ENCODE measurements around the gene RGCC.
"Not testable (repeated sequence)": the region's sequence is repeated elsewhere in the genome, so short reads cannot be mapped to it uniquely, and the experiment has no call there.

Gene RGCC

GRCh38 chr13:41456768-41457588 is at the start of gene RGCC:
RGCC (plus strand) TSS chr13:41457550; CDS start chr13:41457708, 158 bp downstream.
- peak; percentile 42 for DNase-seq

- no peak for DNase-seq
Measured at GRCh38 chr13:41408121-41408520, 49.2 kb upstream of the RGCC start.

- DNase-seq: no peak
Measured at GRCh38 chr13:41408746-41409145, 48.6 kb upstream of the RGCC start.

GRCh38 chr13:41409611-41410010 is 47.7 kb upstream of the RGCC start:
- DNase-seq: no peak

GRCh38 chr13:41411060-41411459 is 46.3 kb upstream of the RGCC start:
- DNase-seq: no peak

- DNase-seq: no peak
Measured at GRCh38 chr13:41411522-41411921, 45.8 kb upstream of the RGCC start.

- DNase-seq: no peak
Measured at GRCh38 chr13:41413872-41414271, 43.5 kb upstream of the RGCC start.

- DNase-seq: no peak
Measured at GRCh38 chr13:41416276-41416675, 41.1 kb upstream of the RGCC start.

GRCh38 chr13:41418027-41418426 is 39.3 kb upstream of the RGCC start:
- DNase-seq: no peak

- DNase-seq: no peak
Measured at GRCh38 chr13:41418731-41419130, 38.6 kb upstream of the RGCC start.

- DNase-seq: no peak
Measured at GRCh38 chr13:41419206-41419605, 38.1 kb upstream of the RGCC start.

- no peak for DNase-seq
Measured at GRCh38 chr13:41420146-41420545, 37.2 kb upstream of the RGCC start.

- not testable (repeated sequence) for DNase-seq
Measured at GRCh38 chr13:41421330-41421729, 36.0 kb upstream of the RGCC start.

- DNase-seq: not testable (repeated sequence)
Measured at GRCh38 chr13:41421983-41422382, 35.4 kb upstream of the RGCC start.

- DNase-seq: not testable (repeated sequence)
Measured at GRCh38 chr13:41423259-41423658, 34.1 kb upstream of the RGCC start.

GRCh38 chr13:41424675-41425074 is 32.7 kb upstream of the RGCC start:
- not testable (repeated sequence) for DNase-seq

- no peak for DNase-seq
Measured at GRCh38 chr13:41426047-41426446, 31.3 kb upstream of the RGCC start.

- DNase-seq: no peak
Measured at GRCh38 chr13:41427666-41428065, 29.7 kb upstream of the RGCC start.

GRCh38 chr13:41428155-41428554 is 29.2 kb upstream of the RGCC start:
- no peak for DNase-seq

GRCh38 chr13:41434030-41434429 is 23.3 kb upstream of the RGCC start:
- not testable (repeated sequence) for DNase-seq

- no peak for DNase-seq
Measured at GRCh38 chr13:41434831-41435520, 22.4 kb upstream of the RGCC start.

- DNase-seq: no peak
Measured at GRCh38 chr13:41443969-41444368, 13.4 kb upstream of the RGCC start.

GRCh38 chr13:41452462-41452861 is 4.9 kb upstream of the RGCC start:
- no peak for DNase-seq

GRCh38 chr13:41453620-41454019 is 3.7 kb upstream of the RGCC start:
- no peak for DNase-seq

Measured in NCI-H748 treated with DMSO at 0.1 percent for 48 hours (cell line).